GM19025 (cell line): ENCODE measurements around the gene CENPE.
A peak's percentile ranks its signal among the peaks of the same experiment; 100 is the strongest.
"Not testable (repeated sequence)": the region's sequence is repeated elsewhere in the genome, so short reads cannot be mapped to it uniquely, and the experiment has no call there.

ENCODE experiments used
- ATAC-seq: cut with Tn5 transposase; IDR thresholded peaks from one replicate; pipeline ENCODE4 v1.9.1; 2021; ENCODE audit warnings: mild to moderate bottlenecking, low read depth, moderate library complexity; ENCODE audit not compliant: unreplicated experiment

CENPE gene, protein sequence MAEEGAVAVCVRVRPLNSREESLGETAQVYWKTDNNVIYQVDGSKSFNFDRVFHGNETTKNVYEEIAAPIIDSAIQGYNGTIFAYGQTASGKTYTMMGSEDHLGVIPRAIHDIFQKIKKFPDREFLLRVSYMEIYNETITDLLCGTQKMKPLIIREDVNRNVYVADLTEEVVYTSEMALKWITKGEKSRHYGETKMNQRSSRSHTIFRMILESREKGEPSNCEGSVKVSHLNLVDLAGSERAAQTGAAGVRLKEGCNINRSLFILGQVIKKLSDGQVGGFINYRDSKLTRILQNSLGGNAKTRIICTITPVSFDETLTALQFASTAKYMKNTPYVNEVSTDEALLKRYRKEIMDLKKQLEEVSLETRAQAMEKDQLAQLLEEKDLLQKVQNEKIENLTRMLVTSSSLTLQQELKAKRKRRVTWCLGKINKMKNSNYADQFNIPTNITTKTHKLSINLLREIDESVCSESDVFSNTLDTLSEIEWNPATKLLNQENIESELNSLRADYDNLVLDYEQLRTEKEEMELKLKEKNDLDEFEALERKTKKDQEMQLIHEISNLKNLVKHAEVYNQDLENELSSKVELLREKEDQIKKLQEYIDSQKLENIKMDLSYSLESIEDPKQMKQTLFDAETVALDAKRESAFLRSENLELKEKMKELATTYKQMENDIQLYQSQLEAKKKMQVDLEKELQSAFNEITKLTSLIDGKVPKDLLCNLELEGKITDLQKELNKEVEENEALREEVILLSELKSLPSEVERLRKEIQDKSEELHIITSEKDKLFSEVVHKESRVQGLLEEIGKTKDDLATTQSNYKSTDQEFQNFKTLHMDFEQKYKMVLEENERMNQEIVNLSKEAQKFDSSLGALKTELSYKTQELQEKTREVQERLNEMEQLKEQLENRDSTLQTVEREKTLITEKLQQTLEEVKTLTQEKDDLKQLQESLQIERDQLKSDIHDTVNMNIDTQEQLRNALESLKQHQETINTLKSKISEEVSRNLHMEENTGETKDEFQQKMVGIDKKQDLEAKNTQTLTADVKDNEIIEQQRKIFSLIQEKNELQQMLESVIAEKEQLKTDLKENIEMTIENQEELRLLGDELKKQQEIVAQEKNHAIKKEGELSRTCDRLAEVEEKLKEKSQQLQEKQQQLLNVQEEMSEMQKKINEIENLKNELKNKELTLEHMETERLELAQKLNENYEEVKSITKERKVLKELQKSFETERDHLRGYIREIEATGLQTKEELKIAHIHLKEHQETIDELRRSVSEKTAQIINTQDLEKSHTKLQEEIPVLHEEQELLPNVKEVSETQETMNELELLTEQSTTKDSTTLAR (N-terminal part only)

DNA sequence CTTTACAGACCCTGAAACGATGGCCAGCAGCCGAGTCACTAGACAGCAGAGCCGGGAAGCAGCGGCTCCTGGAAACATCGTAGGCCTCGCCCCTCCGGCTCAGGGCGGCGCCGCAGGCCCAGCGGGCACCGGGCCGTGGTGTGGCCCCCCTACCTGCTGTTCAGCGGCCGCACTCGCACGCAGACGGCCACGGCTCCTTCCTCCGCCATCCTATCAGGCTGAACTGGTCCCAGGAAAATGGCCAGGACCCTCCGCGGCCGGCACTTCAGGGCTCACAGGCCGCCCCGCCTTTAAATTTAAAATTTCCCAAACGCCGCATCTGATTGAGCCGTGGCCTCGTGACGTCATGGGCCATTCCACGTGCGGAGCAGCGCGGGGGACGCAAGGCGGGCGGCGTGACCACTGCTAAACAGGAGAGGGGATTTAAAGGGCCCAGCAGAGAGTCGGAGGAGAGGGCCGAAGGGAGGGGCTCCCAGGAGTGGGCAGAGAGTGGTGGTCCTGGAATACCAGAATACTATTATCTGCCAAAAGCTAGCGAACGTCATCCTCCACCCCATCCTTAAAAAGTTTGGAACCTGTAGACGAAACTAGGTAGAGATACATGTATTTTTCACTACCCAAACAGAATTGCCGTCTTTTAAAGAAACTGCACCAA, at the start of gene CENPE:
TSS of gene CENPE (minus strand) at position 233 of the 655 bp plus-strand sequence. CDS start at position 209, 24 bp downstream.
- peak; percentile 96 for ATAC-seq

DNA sequence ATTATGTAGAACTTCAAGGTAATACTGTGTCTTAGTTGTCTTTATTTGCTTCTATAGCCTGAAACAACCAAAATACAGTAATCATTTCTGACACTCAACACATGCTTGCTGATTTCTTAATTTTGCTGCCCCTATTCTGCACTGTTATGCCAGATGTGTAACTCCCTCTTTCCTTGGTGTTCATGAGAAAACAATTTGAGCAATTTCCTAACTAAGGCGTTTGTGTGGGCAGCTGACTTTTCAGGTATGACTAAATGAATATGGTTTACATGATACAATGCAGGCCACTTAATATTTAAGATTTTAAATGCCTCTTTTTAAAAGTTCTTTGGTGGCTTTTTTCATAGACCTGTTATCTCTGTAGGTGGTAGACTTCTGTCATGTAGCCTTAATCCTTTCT, 46.1 kb upstream of the CENPE start:
- no peak for ATAC-seq

DNA sequence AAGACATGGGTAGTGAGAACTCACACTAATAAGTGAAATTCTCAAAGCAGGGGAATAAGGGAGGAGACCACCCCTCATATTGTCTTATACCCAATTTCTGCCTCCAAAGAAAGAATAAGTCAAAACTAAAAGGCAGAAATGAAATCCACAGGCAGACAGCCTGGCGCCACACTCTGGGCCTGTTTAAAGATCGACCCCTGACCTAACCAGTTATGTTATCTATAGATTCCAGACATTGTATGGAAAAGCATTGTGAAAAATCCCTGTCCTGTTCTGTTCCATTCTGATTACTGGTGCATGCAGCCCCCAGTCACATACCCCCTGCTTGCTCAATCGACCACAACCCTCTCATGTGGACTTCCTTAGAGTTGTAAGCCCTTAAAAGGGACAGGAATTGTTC, 32.8 kb upstream of the CENPE start:
- ATAC-seq, result not testable (repeated sequence)

DNA sequence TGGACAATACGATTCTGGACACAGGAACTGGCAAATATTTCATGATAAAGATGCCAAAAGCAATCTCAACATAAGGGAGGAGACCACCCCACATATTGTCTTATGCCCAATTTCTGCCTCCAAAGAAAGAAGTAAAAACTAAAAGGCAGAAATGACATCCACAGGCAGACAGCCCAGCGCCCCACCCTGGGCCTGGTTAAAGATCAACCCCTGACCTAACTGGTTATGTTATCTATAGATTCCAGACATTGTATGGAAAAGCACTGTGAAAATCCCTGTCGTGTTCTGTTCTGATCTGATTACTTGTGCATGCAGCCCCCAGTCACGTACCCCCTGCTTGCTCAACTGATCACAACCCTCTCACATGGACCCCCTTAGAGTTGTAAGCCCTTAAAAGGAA, 25.4 kb upstream of the CENPE start:
- ATAC-seq, result not testable (repeated sequence)

DNA sequence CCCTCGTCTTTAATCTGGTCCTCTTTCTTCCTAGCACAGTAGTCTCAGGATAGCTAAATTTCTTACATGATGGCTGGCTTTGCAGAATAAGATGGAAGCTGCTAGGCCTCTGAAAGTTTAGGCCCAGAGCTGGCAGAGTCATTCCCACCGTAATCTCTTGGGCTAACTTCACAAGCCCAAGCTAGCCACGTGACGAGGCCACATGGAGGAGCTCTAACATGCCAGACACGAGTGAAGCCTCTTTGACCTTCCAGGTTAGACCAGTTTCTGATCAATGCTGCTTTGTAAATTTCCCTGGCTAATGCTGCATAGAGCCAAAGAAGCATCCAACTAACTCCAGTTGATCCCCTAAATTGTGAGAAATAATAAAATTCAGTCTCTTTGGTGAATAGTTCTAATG, 9.5 kb upstream of the CENPE start:
- no peak for ATAC-seq

DNA sequence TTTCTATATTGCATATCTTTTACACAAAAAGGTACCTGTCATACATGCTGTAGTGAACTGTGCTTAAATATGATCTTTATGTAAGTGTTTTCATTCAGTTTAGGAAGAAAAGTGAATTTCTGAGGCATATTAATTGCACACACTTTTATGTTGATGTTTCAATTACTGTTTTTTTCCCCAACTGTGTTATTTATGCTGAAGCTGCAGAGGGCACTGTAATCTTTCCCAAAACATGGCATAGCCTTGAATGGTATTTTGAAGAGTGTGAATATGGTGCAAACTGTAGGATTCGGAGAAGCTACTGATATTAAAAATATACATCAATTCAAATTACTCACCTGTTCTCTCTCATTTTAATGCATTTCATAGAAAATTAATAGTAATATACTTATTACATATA, 6.0 kb upstream of the CENPE start:
- no peak for ATAC-seq

DNA sequence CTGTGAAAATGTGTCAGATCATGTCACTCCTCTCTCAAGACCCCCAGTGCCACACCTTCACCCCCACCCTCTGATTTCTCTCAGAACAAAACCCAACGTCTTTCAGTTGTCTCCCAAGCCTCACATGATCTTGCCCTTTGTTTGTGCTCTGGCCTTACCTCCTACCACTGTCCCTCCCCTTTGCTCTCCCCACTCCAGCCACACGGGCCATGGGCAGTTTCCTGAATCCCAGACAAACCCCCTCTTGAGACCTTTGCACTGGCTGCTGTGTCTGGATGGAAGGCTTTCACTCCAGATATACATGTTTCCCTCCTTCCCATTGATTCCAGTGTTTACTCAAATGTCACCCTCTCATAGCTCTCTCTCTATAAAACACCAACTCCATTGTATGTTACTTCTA, 3.6 kb upstream of the CENPE start:
- no peak for ATAC-seq

DNA sequence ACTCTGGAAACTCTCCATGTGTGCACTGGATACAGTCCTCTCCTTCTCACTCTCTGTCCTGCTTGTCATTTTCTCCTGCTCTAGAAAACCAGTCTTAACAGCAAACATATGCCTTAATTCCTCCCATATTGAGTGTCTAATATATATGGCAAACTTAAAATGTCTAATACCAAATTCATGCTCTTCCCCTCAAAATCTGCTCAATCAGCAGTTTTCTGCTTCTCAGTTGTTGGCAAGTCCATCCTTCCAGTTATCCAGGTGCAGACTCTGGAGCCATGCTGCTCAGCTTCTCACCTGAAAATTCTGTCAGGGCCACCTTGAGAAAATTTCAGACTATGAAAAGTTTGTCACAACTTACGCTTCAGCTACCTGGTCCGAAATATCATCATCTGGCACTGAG, 3.1 kb upstream of the CENPE start:
- ATAC-seq, result no peak

DNA sequence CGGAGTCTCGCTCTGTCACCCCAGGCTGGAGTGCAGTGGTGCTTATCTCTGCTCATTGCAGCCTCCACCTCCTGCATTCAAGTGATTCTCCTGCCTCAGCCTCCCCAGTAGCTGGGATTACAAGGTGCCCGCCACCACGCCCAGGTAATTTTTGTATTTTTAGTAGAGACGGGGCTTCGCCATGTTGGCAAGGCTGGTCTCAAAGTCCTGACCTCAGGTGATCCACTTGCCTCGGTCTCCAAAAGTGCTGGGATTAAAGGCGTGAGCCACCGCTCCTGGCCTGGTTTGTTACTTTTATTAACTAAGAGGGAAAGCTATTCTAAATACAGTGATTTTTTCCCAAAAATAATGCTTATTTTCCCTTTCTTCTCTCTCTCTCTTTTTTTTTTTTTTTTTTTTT, 866 bp upstream of the CENPE start:
- ATAC-seq, result no peak

DNA sequence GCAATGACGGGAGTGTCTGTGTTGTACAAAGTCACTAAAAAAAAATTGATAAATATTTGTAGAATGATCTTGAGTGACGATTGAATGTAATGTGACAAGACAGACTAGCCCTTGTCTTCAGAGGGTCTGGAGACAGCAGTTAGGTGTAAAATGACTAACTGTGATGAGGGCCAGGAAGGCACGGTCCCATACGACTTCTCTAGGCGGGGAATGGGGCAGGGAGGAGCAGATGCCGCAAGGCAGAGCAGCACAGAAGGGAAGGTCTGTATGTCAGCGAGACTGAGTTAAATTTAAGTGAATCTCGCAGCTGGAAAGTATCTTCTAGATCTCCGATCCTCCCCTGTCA, 405 bp downstream of the CENPE start:
- ATAC-seq, result peak; percentile 33

DNA sequence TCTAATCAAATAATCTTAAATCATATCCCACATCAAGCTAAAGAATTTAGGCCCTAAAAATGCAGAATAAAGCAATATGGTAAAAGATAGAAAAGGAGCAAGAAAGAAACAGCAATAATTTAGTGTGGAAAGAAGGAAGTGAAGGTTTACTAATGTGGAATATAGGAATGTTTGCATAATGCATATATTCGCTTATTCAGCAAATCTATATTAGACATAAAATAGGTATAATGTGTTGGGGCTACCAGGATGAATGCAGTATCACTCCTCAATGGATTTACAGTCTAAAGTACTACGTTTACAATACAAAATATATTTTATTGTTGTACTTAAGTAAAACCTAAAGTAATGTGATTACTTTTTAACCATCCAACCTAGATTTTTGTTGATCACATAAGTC, 4.7 kb downstream of the CENPE start:
- no peak for ATAC-seq

DNA sequence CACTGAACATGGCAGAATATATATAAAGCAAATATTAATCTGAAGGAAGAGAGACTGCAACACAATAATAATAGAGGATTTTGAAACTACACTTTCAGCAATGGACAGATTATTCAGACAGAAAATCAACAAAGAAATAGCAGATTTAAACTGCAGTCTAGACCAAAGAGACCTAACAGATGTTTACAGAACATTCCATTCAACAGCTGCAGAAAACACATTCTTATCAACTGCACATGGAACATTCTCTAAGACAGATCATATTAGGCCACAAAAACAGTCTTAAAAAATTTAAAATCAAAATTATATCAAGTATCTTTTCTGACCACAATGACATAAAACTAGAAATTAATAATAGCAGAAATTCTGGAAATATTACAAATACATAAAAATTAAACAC, 27.1 kb downstream of the CENPE start:
- no peak for ATAC-seq

DNA sequence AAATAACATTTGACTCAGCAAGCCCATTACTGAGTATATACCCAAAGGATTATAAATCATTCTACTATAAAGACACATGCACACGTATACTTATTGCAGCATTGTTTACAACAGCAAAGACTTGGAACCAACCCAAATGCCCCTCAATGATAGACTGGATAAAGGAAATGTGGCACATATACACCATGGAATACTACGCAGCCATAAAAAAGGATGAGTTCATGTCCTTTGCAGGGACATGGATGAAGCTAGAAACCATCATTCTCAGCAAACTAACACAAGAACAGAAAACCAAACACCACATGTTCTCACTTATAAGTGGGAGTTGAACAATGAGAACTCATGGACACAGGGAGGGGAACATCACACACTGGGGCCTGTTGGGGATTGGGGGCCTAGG, 28.4 kb downstream of the CENPE start:
- not testable (repeated sequence) for ATAC-seq

DNA sequence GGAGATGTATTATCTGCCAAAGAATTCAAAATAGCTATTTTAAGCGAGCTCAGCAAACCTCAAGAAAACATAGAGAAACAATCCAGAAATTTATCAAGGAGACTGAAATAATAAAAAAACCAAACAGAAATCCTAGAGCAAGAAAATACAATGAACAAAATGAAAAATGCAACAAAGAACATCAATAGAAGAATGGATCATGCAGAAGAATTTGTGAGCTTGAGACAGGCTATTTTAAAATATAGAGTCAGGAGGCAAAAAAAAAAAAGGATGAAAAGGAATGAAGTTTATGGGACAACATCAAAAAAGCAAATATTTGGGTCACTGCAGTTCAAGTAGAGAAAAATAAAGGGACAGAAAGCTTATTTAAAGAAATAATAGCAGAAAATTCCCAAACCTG, 29.1 kb downstream of the CENPE start:
- ATAC-seq, result no peak

DNA sequence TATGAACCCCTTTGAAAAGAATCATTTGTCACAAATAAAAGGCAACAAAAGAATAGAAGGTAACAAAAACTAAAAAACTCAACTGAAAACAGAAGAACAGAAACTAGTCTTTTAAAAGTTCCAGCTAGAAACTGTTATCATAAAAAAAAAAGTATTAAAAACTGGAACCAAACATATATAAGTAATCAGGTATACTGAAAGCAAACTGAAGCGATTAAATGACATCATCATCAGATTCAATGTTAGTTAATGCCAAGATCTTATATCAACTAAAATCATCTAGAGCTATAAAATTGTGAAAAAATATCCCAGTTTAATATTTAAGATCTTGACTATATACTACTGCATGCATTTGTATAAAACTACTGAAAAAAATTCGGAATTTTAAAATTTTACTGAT, 36.0 kb downstream of the CENPE start:
- no peak for ATAC-seq

DNA sequence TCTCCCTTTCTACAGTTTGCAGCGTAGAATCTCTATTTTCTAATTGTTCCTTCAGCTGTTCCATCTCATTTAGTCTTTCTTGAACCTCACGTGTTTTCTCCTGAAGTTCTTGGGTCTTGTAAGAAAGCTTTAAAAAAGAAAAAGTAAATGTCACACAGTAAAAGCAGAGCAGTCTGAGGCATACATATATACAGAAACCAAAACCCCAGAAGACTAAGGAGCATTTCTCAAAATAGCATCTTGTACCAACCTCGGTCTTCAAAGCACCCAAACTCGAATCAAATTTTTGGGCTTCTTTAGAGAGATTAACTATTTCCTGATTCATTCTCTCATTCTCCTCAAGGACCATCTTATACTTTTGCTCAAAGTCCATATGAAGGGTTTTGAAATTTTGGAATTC, 39.4 kb downstream of the CENPE start:
- ATAC-seq, result no peak

DNA sequence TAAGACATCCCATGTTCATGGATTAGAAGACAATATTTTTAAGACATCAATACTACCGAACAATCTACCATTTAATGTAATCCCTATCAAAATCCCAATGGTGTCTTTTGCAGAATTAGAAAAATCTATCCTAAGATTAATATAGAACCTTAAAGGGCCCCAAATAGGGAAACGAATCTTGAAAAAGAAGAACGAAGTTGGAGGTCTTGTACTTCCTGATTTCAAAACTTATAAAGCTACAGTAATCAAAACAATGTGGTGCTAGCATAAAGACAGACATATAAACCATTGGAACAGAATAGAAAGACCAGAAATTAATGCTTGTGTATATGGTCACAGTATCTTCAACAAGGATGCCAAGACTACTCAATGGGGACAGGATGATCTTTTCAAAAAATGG, 42.0 kb downstream of the CENPE start:
- no peak for ATAC-seq

DNA sequence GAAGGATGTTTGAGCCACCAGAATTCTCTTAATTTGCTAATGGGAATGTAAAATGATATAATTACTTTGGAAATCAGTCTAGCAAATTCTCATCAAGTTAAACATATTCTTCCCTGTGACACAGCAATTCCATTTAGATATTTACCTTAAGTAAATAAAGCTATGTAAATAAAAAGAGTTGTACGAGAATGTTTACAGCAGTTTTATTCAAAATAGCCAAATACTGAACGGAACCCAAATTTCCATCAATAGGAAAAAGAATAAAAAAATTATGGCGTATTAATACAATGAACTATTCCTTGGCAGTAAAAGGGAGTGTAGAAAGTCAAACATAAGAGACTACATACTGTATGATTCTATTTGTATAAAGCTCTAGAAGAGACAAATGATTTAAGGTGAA, 45.8 kb downstream of the CENPE start:
- no peak for ATAC-seq

DNA sequence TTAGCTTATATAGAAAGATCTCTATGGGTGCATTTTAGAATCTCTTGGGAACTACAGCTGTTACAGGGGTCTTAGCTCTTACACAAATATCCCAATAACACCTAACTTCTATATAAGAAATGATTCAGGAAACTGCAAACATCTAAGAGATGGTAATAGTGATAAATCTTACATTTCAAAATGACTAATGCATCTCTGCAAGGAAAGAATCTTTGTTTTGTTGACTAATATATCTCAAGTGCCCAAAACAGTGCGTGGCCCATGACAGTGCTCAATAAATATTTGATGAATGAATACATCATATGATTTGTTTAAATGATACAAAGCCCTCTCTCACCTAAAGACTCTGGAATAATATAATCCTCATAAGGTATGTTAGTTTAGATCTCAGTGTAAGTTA, 47.5 kb downstream of the CENPE start:
- ATAC-seq, result no peak

DNA sequence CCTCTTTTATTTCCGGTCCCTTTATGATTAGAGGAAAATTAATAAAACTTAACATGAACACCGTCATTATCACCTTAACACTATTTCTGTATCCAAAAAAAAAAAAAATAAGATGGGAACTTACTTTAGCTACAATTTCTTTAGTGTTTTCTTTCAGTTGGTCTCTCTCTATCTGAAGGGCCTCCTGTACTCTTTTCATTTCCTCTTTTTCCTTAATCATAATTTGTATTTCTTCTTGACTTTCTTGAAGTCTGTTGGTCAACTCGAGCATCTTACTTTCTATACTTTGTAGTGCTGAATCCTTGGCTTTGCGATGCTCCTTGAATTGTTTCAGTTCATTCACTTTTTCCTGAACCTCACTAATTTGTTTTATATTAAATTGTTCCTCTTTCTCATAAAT, 53.2 kb downstream of the CENPE start:
- ATAC-seq, result no peak
